OCI-LY1 (cell line): ENCODE measurements around the gene PTPRG.

ENCODE experiments used
- H2AFZ ChIP-seq: fragments of 200-600 bp; sonication (generic), shearing (Covaris generic); 2 replicates; pipeline ENCODE4 v1.6.0; 2014; ENCODE audit warnings: antibody characterized with exemption, mild to moderate bottlenecking, low read length
- H3F3A ChIP-seq: fragments of 200-600 bp; sonication (generic), shearing (Covaris generic); 2 replicates; pipeline ENCODE4 v1.6.0; 2014; ENCODE audit warnings: mild to moderate bottlenecking, antibody characterized with exemption, low read length, moderate library complexity; ENCODE audit not compliant: insufficient read depth
- H3K27ac ChIP-seq: fragments of 200-600 bp; sonication (generic); 2 replicates; pipeline ENCODE4 v1.5.1; 2014; ENCODE audit warnings: low read length, mixed run types, mild to moderate bottlenecking, low read depth; ENCODE audit not compliant: poor library complexity, severe bottlenecking
- H3K27me3 ChIP-seq: fragments of 200-600 bp; sonication (generic); 2 replicates; pipeline ENCODE4 v1.6.0; 2014; ENCODE audit warnings: antibody characterized with exemption, mild to moderate bottlenecking, low read length, moderate library complexity; ENCODE audit not compliant: insufficient read depth
- H3K36me3 ChIP-seq: fragments of 200-600 bp; sonication (generic); 2 replicates; pipeline ENCODE4 v1.6.1; 2014; ENCODE audit warnings: mild to moderate bottlenecking, antibody characterized with exemption, low read length, moderate library complexity, mixed read lengths; ENCODE audit not compliant: insufficient read depth
- H3K4me1 ChIP-seq: fragments of 200-600 bp; sonication (generic); 2 replicates; pipeline ENCODE4 v1.5.1; 2014; ENCODE audit warnings: mild to moderate bottlenecking, low read length, moderate library complexity; ENCODE audit not compliant: insufficient read depth, severe bottlenecking
- H3K4me2 ChIP-seq: fragments of 200-600 bp; sonication (generic), shearing (Covaris generic); 2 replicates; pipeline ENCODE4 v1.6.1; 2014; ENCODE audit warnings: low read length
- H3K4me3 ChIP-seq: fragments of 200-600 bp; sonication (generic); 2 replicates; pipeline ENCODE4 v1.5.1; 2014; ENCODE audit warnings: low read length, low read depth, mild to moderate bottlenecking, mixed read lengths; ENCODE audit not compliant: poor library complexity, severe bottlenecking
- H3K79me2 ChIP-seq: fragments of 200-600 bp; shearing (Covaris generic); 2 replicates; pipeline ENCODE4 v1.6.1; 2016; ENCODE audit warnings: mixed run types, low read length, mixed read lengths; ENCODE audit not compliant: insufficient read depth
- H3K9ac ChIP-seq: fragments of 200-600 bp; sonication (generic), shearing (Covaris generic); 2 replicates; pipeline ENCODE4 v1.6.1; 2014; ENCODE audit warnings: mild to moderate bottlenecking, low read length, mixed read lengths
- H3K9me2 ChIP-seq: fragments of 200-600 bp; sonication (generic), shearing (Covaris generic); 2 replicates; pipeline ENCODE4 v1.6.1; 2014; ENCODE audit warnings: low read depth, mild to moderate bottlenecking, low read length, mixed read lengths
- H3K9me3 ChIP-seq: fragments of 200-600 bp; shearing (Covaris generic); 2 replicates; pipeline ENCODE4 v1.6.1; 2014; ENCODE audit warnings: low read length, mixed read lengths
- H4K20me1 ChIP-seq: fragments of 200-600 bp; sonication (generic), shearing (Covaris generic); 2 replicates; pipeline ENCODE4 v1.6.0; 2016; ENCODE audit warnings: mild to moderate bottlenecking, low read length; ENCODE audit not compliant: insufficient read depth
- EZH2 ChIP-seq: fragments of 200-600 bp; sonication (generic), shearing (Covaris generic); IDR thresholded peaks from 2 replicates; pipeline ENCODE4 v1.8.0; 2017; ENCODE audit warnings: borderline replicate concordance, mixed run types, mild to moderate bottlenecking, antibody characterized with exemption, low read length, moderate library complexity, mixed read lengths
- TF ChIP-seq, protein P1 (sequence below): fragments of 200-600 bp; sonication (generic), shearing (Covaris generic); IDR thresholded peaks from 2 replicates; pipeline ENCODE4 v1.5.1; 2017; ENCODE audit warnings: mild to moderate bottlenecking, antibody characterized with exemption, low read length, moderate library complexity, mixed read lengths

Gene PTPRG

DNA sequence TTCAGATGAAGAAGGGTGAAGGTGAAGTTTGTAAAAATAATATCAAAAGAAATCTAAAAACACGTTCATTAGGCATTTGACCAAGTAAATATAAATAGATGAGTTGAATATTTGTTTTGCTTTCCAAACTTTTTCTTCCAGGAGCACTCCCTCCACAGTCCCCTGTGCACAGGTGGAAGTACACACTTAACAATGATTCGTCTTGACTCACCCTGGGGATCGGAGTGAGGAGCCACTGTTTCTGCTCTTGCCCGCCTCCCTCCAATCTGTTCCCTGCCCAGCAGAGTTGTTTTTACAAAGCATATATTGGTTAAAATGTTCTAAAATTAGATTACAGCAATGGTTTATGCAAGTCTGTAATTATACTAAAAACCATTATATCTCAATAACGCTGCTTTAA lies 175.1 kb downstream of the PTPRG start:
- Histone ChIP-seq H3K9me2 (no peaks in the 10 kb centered on the region), H3K4me1 (no peaks in the 10 kb centered on the region), H3K9ac (no peak overlapping the region), H3K36me3 (no peaks in the 10 kb centered on the region), H3K27ac (no peak overlapping the region), H4K20me1 (no peaks in the 10 kb centered on the region), H3K4me3 (no peak overlapping the region), H3K79me2 (no peaks in the 10 kb centered on the region), H3K27me3 (no peaks in the 10 kb centered on the region), H3K9me3 (no peaks in the 10 kb centered on the region), H3F3A (no peaks in the 10 kb centered on the region), H3K4me2 (no peak overlapping the region), H2AFZ (no peak overlapping the region)
- TF ChIP-seq EZH2, result no peak
- TF ChIP-seq, protein P1, sequence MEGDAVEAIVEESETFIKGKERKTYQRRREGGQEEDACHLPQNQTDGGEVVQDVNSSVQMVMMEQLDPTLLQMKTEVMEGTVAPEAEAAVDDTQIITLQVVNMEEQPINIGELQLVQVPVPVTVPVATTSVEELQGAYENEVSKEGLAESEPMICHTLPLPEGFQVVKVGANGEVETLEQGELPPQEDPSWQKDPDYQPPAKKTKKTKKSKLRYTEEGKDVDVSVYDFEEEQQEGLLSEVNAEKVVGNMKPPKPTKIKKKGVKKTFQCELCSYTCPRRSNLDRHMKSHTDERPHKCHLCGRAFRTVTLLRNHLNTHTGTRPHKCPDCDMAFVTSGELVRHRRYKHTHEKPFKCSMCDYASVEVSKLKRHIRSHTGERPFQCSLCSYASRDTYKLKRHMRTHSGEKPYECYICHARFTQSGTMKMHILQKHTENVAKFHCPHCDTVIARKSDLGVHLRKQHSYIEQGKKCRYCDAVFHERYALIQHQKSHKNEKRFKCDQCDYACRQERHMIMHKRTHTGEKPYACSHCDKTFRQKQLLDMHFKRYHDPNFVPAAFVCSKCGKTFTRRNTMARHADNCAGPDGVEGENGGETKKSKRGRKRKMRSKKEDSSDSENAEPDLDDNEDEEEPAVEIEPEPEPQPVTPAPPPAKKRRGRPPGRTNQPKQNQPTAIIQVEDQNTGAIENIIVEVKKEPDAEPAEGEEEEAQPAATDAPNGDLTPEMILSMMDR, result no peak

DNA sequence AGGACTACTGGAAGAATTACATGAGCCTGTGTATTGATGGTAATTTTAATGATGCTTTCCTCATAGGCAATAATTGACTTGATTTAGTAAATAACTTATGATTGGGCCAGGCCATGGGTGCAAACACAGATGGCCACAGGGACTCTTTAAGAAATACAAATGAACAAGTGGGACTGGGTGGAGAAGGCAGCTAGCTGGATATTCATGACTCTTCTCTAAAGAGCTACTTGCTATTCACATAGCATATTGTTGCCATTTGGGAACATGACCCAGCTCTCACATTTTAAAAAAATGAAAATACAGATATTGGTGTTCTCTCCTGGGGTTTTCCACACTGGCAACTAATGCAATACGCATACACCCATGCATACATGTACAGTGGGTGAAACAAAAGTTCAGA lies 178.3 kb downstream of the PTPRG start:
- Histone ChIP-seq H4K20me1 (no peaks in the 10 kb centered on the region), H3K9me2 (no peaks in the 10 kb centered on the region), H3K9me3 (no peaks in the 10 kb centered on the region), H3K4me1 (no peaks in the 10 kb centered on the region), H2AFZ (no peak overlapping the region), H3K79me2 (no peaks in the 10 kb centered on the region), H3K27me3 (no peaks in the 10 kb centered on the region), H3K9ac (no peak overlapping the region), H3K36me3 (no peaks in the 10 kb centered on the region), H3K4me3 (no peak overlapping the region), H3F3A (no peaks in the 10 kb centered on the region), H3K4me2 (no peak overlapping the region), H3K27ac (no peak overlapping the region)
- TF ChIP-seq, protein P1, result no peak
- no peak for TF ChIP-seq EZH2

DNA sequence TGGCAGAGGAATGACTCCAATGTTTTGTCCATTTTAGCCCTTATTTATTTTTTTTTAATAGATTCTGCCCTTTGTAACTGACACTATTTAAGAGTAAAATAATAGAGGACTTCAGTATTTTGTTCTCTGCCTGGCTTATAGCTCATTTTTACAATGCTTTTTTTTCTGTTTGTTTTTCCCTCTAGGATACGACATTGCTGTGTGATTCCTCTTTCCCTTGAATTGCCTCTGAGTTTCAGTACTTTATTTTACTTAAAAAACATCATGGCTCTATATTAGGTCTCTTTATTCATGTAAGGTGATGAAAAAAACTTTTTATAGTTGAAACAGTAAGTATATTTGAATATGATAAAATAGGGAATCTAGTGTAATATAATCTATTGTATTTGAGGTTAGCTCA lies 179.1 kb downstream of the PTPRG start:
- H3K4me1 ChIP-seq, result no peaks in the 10 kb centered on the region
- H2AFZ ChIP-seq, result no peak overlapping the region
- H3K27me3 ChIP-seq, result no peaks in the 10 kb centered on the region
- H3F3A ChIP-seq, result no peaks in the 10 kb centered on the region
- no peaks in the 10 kb centered on the region for H3K9me3 ChIP-seq
- TF ChIP-seq, protein P1, result no peak
- no peak for TF ChIP-seq EZH2
- no peaks in the 10 kb centered on the region for H3K36me3 ChIP-seq
- H3K9ac ChIP-seq, result no peak overlapping the region
- no peak overlapping the region for H3K27ac ChIP-seq
- no peaks in the 10 kb centered on the region for H3K9me2 ChIP-seq
- no peaks in the 10 kb centered on the region for H4K20me1 ChIP-seq
- H3K79me2 ChIP-seq, result no peaks in the 10 kb centered on the region
- no peak overlapping the region for H3K4me2 ChIP-seq
- H3K4me3 ChIP-seq, result no peak overlapping the region
